Ammon's horn (tissue), 1 donor: ENCODE results near the gene MACROD2.

Source experiments
- DNase-seq: peaks from one replicate; pipeline ENCODE4 v3.0.0-alpha.2; 2016; ENCODE audit warnings: low spot score

MACROD2 gene

GRCh38 chr20:15628851-15629353 lies 1633.6 kb downstream of the MACROD2 start:
- DNase-seq, result no peak

DNA sequence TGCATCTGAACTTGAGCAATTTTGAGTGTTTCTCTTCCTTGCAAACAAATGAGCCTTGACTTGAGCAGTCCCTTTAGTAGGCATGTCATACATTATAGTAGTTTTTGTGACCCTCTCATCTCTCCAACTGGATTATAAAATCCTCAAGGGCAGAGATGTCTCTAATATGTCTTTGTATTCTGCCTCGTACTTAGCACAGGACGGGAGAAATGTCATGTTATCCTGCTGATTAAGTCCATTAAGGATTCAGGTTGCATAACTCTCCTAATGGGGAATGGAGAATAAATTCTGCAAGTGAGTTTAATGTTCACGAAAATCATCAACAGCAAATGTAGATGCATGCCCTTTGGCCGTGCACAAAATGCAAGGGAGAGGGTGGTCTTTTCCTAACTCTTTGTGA lies 1635.0 kb downstream of the MACROD2 start:
- DNase-seq, result no peak

DNA sequence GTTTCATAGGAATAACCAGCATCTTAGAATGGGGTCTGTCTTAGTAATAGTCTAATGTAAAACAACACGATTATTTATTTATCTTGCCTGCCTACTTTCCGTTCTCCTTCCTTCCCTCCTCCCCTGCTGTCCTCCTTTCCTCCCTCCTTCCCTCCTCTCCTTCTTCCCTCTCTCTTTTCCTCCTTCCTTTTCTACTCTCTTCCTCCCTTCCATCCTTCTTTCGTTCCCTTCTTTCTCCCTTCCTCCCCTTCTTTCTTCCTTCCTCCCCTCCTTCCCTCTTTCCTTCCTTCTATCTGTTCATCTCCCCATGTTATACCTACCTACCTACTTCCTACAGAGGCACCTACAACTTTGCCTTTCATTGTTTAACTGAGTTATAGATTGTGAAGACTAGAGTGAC lies 1637.4 kb downstream of the MACROD2 start:
- DNase-seq, result no peak

DNA sequence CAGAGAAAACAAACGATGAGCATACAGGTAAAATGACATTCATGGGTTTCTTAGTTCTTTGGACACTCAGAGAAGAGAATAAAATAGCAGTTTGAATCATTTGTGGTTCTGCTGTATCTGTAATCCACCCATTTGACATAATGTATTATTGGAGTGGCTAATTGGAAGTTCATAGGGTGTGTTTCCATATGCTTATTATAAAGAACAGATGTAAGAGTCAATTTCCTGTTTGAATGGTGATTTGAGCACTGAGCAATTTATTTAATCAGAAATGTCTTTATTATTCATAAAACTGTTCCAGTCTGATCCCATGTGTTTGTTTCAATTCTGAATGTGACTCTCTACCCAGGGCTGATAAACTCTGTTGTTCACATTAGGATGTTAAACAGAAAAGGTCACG lies 1638.8 kb downstream of the MACROD2 start:
- DNase-seq, result no peak

GRCh38 chr20:15637546-15637945 lies 1642.2 kb downstream of the MACROD2 start:
- no peak for DNase-seq

DNA sequence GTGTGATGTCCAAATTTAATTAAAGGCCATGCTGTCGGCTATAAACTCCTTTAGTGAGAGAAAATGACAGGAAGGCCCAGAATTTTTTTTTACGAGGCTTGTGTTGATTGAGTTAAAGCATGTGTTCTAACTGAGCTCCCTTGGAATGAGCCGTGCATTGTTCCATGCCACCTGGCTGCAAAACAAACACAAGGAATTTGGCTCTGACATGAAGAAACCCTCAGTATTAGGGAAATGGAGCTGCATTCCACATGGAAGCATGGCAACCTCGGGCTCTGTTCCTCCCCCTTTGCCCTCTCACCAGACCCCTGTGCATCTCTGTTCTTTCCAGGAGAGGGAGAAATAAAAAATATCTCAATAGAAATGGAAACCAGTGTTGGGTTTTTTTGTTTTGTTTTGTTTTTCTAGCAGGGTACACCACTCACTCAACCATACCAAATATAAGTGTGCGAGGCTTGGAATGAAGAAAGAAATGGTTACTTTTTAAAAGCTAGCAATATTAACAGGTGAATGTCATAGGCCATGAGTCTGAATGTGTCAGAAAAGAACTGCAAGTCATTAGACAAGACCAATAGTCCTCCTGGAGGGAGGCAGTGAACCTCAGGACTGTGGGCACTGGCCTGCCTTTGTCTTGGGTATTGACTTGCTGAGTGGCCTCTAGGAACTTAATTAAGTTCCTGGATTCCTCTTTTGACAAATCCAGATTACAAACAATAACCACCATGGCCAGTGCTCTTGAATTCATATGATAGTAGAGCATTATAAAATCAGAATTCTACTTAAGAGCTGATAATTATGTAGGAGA lies 1642.8 kb downstream of the MACROD2 start:
- DNase-seq, result peak; percentile 24

- DNase-seq, result no peak
These were observed 1643.5 kb downstream of the MACROD2 start for GRCh38 chr20:15638816-15639215.

DNA sequence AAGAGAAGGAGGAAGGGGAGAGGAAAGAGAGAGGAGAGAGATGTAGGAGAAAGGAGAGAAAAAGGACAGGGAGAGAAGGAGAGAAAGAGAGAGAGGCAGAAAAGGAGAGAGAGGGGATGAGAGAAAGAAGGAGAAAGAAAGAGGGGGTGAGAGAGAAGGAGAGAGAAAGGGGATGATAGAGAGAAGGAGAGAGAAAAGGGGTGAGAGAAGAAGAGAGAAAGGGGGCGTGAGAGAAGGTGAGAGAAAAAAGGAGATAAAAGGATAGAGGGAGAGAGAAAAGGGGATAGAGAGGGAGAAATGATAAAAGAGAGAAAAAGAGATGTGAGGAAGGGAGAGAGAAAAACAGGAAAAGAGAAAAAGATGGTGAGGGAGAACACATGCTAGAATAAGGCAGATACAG lies 1644.5 kb downstream of the MACROD2 start:
- DNase-seq, result no peak

GRCh38 chr20:15642109-15642508 lies 1646.8 kb downstream of the MACROD2 start:
- DNase-seq, result no peak

GRCh38 chr20:15642676-15643075 lies 1647.4 kb downstream of the MACROD2 start:
- no peak for DNase-seq

DNA sequence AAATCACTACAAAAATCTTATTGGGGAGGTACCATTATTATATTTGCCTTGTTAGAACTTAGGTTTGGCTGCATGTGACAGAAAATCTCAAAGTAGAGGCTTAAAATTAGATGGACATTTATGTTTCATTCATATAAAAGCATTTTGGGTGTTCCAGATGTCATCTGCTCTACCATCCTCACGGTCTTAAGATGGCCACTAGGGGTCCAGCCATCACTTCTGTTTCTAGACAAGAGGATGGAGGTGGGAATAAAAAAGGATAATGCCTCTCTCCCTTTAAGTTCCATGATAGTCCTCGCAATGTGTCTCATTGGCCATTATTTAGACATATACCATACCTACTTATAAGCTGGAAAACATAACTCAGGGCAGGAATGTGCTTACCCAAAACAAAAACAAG lies 1648.4 kb downstream of the MACROD2 start:
- DNase-seq, result no peak

- no peak for DNase-seq
These were observed 1650.5 kb downstream of the MACROD2 start for GRCh38 chr20:15645816-15646215.

- DNase-seq, result no peak
These were observed 1658.3 kb downstream of the MACROD2 start for GRCh38 chr20:15653396-15654207.

DNA sequence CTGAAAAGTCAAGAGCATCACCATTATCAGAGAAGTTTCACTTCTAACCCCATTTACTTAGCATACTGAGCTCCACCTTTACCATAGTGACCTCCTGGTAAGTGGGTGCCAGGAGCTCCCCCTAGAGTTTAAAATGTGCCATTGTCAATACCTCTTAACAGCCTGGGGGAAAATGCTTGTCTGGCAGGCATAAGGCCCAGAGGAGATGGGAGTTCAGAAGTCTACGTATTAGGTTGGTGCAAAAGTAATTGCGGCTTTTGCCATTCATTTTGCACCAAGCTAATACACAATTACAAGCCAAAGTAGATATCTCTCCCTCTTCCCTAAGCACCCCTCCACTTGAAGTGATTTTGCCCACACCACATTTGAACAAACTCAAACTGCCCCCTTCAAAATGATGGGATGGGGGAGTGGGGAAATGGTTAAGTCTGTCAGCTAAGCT lies 1658.9 kb downstream of the MACROD2 start:
- peak; percentile 56 for DNase-seq

DNA sequence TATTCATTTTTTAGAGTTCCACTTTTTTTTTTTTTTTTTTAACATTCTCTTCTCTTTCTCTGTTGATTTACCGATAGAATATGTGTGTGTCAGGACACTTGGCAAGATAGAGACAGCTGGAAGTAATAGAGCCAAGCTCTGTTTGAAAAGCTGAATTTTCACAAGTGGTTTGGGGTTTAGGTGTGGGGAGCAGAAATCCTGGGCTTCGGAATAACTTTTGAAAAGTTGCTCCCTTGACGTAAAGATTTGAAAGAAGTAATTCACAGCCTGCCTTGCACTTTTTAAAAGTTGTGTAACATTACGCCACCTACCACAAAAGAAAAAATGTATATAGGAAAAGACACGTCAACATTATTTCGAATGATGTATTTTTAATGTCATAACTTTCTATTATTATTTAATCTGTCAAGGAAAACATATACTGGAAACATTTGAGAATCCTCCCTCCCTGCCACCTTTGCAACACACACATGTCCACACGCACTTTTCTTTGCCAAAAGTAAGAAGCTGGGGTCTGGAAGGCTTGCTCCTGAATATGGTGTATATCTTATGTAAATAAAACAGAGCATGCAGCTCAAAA lies 1660.1 kb downstream of the MACROD2 start:
- no peak for DNase-seq

GRCh38 chr20:15656124-15656523 lies 1660.8 kb downstream of the MACROD2 start:
- no peak for DNase-seq

GRCh38 chr20:15658295-15658694 lies 1663.0 kb downstream of the MACROD2 start:
- DNase-seq, result peak; percentile 46

DNA sequence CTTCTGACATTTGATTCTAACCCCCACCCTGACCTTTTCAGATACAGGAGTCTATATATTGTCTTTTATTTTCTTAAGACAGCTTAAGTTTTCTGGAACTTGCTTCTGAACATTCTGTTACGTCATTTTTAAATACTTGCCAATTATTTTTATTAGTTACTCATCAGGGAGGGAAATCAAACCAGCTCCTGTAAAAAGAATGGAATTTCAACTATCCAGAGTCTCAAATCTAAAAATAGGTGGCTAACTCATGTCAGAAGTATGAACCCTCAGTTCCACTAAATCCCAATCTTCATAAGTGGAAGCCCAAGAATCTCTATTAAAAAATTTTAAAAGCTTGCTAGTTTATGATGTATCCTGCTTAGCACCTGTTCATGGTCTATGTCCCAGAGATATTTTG lies 1677.9 kb downstream of the MACROD2 start:
- no peak for DNase-seq

DNA sequence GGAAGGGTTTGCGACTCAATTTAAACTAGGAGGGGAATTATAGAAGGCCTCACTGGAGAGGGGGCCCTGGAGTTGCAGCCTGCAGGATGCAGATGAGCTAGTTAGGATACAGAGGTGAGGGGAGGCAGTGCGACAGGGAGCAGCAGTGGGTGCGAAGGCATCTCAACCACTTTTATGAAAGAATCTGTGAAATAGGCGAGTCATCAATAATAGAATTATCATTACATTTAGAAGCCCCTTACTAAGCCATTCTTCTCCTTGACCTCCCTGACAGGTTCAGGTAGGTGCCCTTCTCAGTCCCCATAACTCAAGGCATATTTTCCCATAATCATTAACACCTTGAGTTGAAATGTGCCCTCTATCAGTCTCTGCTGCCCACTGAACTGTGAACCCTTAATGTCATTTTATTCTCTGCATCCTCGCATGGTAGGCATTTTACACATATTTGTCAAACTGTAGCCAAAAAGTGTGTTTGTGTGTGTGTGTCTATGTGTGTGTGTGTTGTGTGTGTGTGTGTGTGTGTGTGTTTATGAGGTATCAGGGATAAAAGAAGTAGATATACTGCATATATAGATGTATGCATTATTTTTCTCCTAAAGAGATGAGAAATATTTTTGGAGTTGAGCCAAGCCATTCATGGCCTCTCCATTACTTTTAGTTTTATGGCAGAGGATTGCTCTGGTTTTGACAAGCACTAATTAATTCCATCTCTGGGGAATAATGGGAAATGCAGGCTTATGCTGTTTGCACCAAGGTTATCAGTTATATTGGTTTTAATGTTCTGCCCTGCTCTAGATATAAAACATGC lies 1679.1 kb downstream of the MACROD2 start:
- DNase-seq, result no peak

- no peak for DNase-seq
These were observed 1679.8 kb downstream of the MACROD2 start for GRCh38 chr20:15675061-15675514.

GRCh38 chr20:15675813-15676484 lies 1680.6 kb downstream of the MACROD2 start:
- DNase-seq, result no peak
